SK-N-MC (cell line): Measurements from ENCODE around the gene SYT13.

ENCODE experiments used
- EZH2 ChIP-seq: fragments of 200-600 bp; sonication (generic); IDR thresholded peaks from one replicate; pipeline ENCODE4 v1.6.1; 2017; ENCODE audit warnings: antibody characterized with exemption
- POLR2AphosphoS5 ChIP-seq: IDR thresholded peaks from 2 replicates; pipeline ENCODE4 v1.6.1; 2012; ENCODE audit warnings: mild to moderate bottlenecking, low read depth, low read length, borderline replicate concordance

DNA sequence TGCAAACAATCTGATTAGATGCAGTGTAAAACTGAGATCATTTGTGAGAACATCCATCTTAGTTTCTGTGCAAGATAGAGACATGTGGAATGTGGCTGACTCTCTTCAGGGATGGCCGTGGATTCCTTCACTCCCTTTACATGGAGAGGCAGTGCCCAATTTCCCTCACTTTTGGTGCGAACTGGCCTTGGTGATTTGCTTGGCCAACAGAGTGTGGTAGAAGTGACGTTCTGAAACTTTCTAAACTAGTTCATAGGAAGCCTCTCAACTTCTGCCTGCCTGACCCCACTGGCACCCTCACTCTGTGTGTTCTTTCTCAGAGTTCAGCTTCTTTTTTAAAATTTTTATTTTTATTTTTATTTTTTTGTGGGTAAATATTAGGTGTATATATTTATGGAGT lies 9.9 kb upstream of the SYT13 start:
- TF ChIP-seq POLR2AphosphoS5 (no peak), EZH2 (no peak)
